ENCODE data around the gene KIF26A.

Gene KIF26A

GRCh38 chr14:104215706-104216334, 77.4 kb downstream of the KIF26A start:
- Histone ChIP-seq H3K27me3 (peaks cover under 1 to 25% (median 13%) of the 10 kb centered on the region in 11 experiments; a peak in 16 of 22 replicates), H3K27ac (no peak overlapping the region), H3K4me1 (peaks cover 0 to 30% (median 13%) of the 10 kb centered on the region in 10 experiments; a peak in 13 of 20 replicates), H3K36me3 (no peaks in the 10 kb centered on the region), H3K9me3 (replicated peaks in 1 of 11) (no peaks in the 10 kb centered on the region), H3K9ac (no peak overlapping the region), H3K4me2 (no peak overlapping the region; a peak in 1 of 22 replicates), H4K20me1 (no peaks in the 10 kb centered on the region; a peak in 4 of 22 replicates), H3K4me3 (no peak overlapping the region)
- TF ChIP-seq Cebpa-rat (IDR thresholded peaks at IDR 0.05), result no peak

GRCh38 chr14:104216457-104216856, 78.1 kb downstream of the KIF26A start:
- TF ChIP-seq Cebpa-rat (IDR thresholded peaks at IDR 0.05), result no peak
- peaks cover 0 to 27% (median 7%) of the 10 kb centered on the region in 10 experiments; a peak in 9 of 20 replicates for H3K4me1 ChIP-seq
- no peak overlapping the region; a peak in 1 of 22 replicates for H3K4me2 ChIP-seq
- peaks cover 6 to 31% (median 19%) of the 10 kb centered on the region in 11 experiments; a peak in 17 of 22 replicates for H3K27me3 ChIP-seq
- H3K9ac ChIP-seq, result no peak overlapping the region
- H3K36me3 ChIP-seq, result no peaks in the 10 kb centered on the region
- no peaks in the 10 kb centered on the region for H3K9me3 ChIP-seq (replicated peaks in 1 of 11)
- H3K4me3 ChIP-seq, result no peak overlapping the region
- H4K20me1 ChIP-seq, result peaks cover 0 to 2% (median 0%) of the 10 kb centered on the region in 11 experiments; a peak in 4 of 22 replicates
- no peak overlapping the region for H3K27ac ChIP-seq

GRCh38 chr14:104217486-104218360, 79.3 kb downstream of the KIF26A start:
- no peak overlapping the region for H3K27ac ChIP-seq

GRCh38 chr14:104218361-104219180, 80.2 kb downstream of the KIF26A start:
- Histone ChIP-seq H3K36me3 (no peaks in the 10 kb centered on the region), H3K27ac (no peak overlapping the region), H3K9me3 (replicated peaks in 1 of 11) (no peaks in the 10 kb centered on the region), H4K20me1 (peaks cover 0 to 8% (median 0%) of the 10 kb centered on the region in 11 experiments; a peak in 4 of 22 replicates), H3K4me2 (peak overlapping the region in 6 of 11 experiments; percentile 2 to 25 (median 16); a peak in 6 of 22 replicates), H3K9ac (no peak overlapping the region), H3K27me3 (peaks cover 7 to 35% (median 21%) of the 10 kb centered on the region in 11 experiments; a peak in 17 of 22 replicates), H3K4me1 (peaks cover 4 to 39% (median 22%) of the 10 kb centered on the region in 10 experiments), H3K4me3 (no peak overlapping the region)
- TF ChIP-seq Cebpa-rat (IDR thresholded peaks at IDR 0.05), result no peak

More at GRCh38 chr14:104217486-104218360, 79.3 kb downstream of the KIF26A start:
- Histone ChIP-seq H3K27me3 (peaks cover 7 to 35% (median 21%) of the 10 kb centered on the region in 11 experiments; a peak in 17 of 22 replicates), H4K20me1 (peaks cover 0 to 8% (median 0%) of the 10 kb centered on the region in 11 experiments; a peak in 3 of 22 replicates), H3K9ac (no peak overlapping the region), H3K4me1 (peaks cover 0 to 31% (median 13%) of the 10 kb centered on the region in 10 experiments; a peak in 18 of 20 replicates), H3K9me3 (replicated peaks in 1 of 11) (no peaks in the 10 kb centered on the region), H3K4me2 (peak overlapping the region in 6 of 11 experiments; percentile 2 to 25 (median 16); a peak in 7 of 22 replicates), H3K36me3 (no peaks in the 10 kb centered on the region), H3K4me3 (no peak overlapping the region)
- TF ChIP-seq Cebpa-rat (IDR thresholded peaks at IDR 0.05), result no peak

- Histone ChIP-seq H4K20me1 (peaks cover 0 to 15% (median 7%) of the 10 kb centered on the region in 11 experiments; a peak in 10 of 22 replicates), H3K27me3 (peaks cover 7 to 40% (median 24%) of the 10 kb centered on the region in 11 experiments; a peak in 18 of 22 replicates), H3K9me3 (replicated peaks in 1 of 11) (no peaks in the 10 kb centered on the region), H3K4me1 (peaks cover 16 to 51% (median 34%) of the 10 kb centered on the region in 10 experiments), H3K36me3 (no peaks in the 10 kb centered on the region), H3K9ac (no peak overlapping the region), H3K4me3 (no peak overlapping the region), H3K27ac (no peak overlapping the region), H3K4me2 (peak overlapping the region in 1 of 11 experiments; percentile 6; a peak in 1 of 22 replicates)
- TF ChIP-seq Cebpa-rat (IDR thresholded peaks at IDR 0.05), result no peak
These were observed 81.4 kb downstream of the KIF26A start for GRCh38 chr14:104219731-104220214.

GRCh38 chr14:104220215-104221070, 82.1 kb downstream of the KIF26A start:
- H3K4me1 ChIP-seq, result peaks cover 18 to 58% (median 41%) of the 10 kb centered on the region in 10 experiments
- H3K27me3 ChIP-seq, result peaks cover 7 to 47% (median 24%) of the 10 kb centered on the region in 11 experiments; a peak in 18 of 22 replicates
- no peak overlapping the region for H3K9ac ChIP-seq
- H3K27ac ChIP-seq, result no peak overlapping the region
- H4K20me1 ChIP-seq, result peaks cover 0 to 18% (median 8%) of the 10 kb centered on the region in 11 experiments; a peak in 11 of 22 replicates
- no peaks in the 10 kb centered on the region for H3K36me3 ChIP-seq
- TF ChIP-seq Cebpa-rat (IDR thresholded peaks at IDR 0.05), result no peak
- H3K4me2 ChIP-seq, result peak overlapping the region in 2 of 11 experiments; percentile 6 to 10; a peak in 1 of 22 replicates
- H3K9me3 ChIP-seq (replicated peaks in 1 of 11), result no peaks in the 10 kb centered on the region
- no peak overlapping the region for H3K4me3 ChIP-seq

- no peak overlapping the region for H3K27ac ChIP-seq
- no peaks in the 10 kb centered on the region for H3K9me3 ChIP-seq (replicated peaks in 1 of 11)
- no peak overlapping the region for H3K9ac ChIP-seq
- H3K27me3 ChIP-seq, result peaks cover 7 to 54% (median 24%) of the 10 kb centered on the region in 11 experiments; a peak in 18 of 22 replicates
- H3K36me3 ChIP-seq, result no peaks in the 10 kb centered on the region
- peaks cover 0 to 18% (median 10%) of the 10 kb centered on the region in 11 experiments; a peak in 12 of 22 replicates for H4K20me1 ChIP-seq
- 0 out of 22 replicates have a peak overlapping the region, but pooled peaks of 2 of the 11 experiments have one; percentile 6 to 10 for H3K4me2 ChIP-seq
- peaks cover 25 to 65% (median 48%) of the 10 kb centered on the region in 10 experiments for H3K4me1 ChIP-seq
- TF ChIP-seq Cebpa-rat (IDR thresholded peaks at IDR 0.05), result no peak
- H3K4me3 ChIP-seq, result no peak overlapping the region
These were observed 82.8 kb downstream of the KIF26A start for GRCh38 chr14:104221071-104221625.
